ENCODE data around the gene C1orf53. TPM values are rescaled to one million over a fixed set of nuclear protein-coding genes. Genes with fewer than 3 reads are reported as not detected.
A peak's percentile ranks its signal among the peaks of the same experiment; 100 is the strongest.

The C1orf53 gene
- total RNA-seq, 1 donor from 2014 or later = 1.4 TPM

GRCh38 chr1:197923038-197923437 lies 20.6 kb downstream of the C1orf53 start:
- DNase-seq (ENCODE audit: low spot score) = peak; percentile 40
- Mint-ChIP-seq H3K36me3 (no peaks in the 10 kb centered on the region), H3K27ac (no peak overlapping the region), H3K4me1 (peaks cover 24% of the 10 kb centered on the region), H3K27me3 (ENCODE audit: insufficient read depth, low read depth) (peaks cover 49% of the 10 kb centered on the region), H3K4me3 (no peak overlapping the region), H3K9me3 (peaks cover 2% of the 10 kb centered on the region)
- Histone ChIP-seq H3K9me3 (ENCODE audit: low read depth) (no peaks in the 10 kb centered on the region), H3K79me2 (ENCODE audit: low read depth) (no peaks in the 10 kb centered on the region), H3K36me3 (no peaks in the 10 kb centered on the region), H3K27me3 (peaks cover 94% of the 10 kb centered on the region), H3K27ac (no peak overlapping the region), H3F3A (ENCODE audit: low read depth) (peaks cover 36% of the 10 kb centered on the region), H3K9ac (no peak overlapping the region), H3K4me3 (no peak overlapping the region), H2AFZ (replicated peaks) (no peak overlapping the region), H3K4me1 (peaks cover 52% of the 10 kb centered on the region), H4K20me1 (ENCODE audit: low read depth) (peaks cover 12% of the 10 kb centered on the region), H3K4me2 (peak overlapping the region; percentile 40)
- TF ChIP-seq EZH2phosphoT487 (IDR thresholded peaks at IDR 0.05) = peak; percentile 35
- no peak for TF ChIP-seq EZH2 (IDR thresholded peaks at IDR 0.05)

GRCh38 chr1:197924516-197925123 lies 22.2 kb downstream of the C1orf53 start:
- no peaks in the 10 kb centered on the region for H3K36me3 ChIP-seq
- Mint-ChIP-seq H3K27me3 (ENCODE audit: insufficient read depth, low read depth) (peaks cover 37% of the 10 kb centered on the region), H3K27ac (no peak overlapping the region), H3K36me3 (no peaks in the 10 kb centered on the region), H3K4me1 (peaks cover 16% of the 10 kb centered on the region), H3K4me3 (no peak overlapping the region), H3K9me3 (no peaks in the 10 kb centered on the region)
- H3K4me3 ChIP-seq = no peak overlapping the region
- H2AFZ ChIP-seq (replicated peaks) = peak overlapping the region; percentile 18
- DNase-seq (ENCODE audit: low spot score) = peak; percentile 72
- H3K27me3 ChIP-seq = peaks cover 91% of the 10 kb centered on the region
- TF ChIP-seq EZH2phosphoT487 (IDR thresholded peaks at IDR 0.05) (no peak), CTCF (IDR thresholded peaks at IDR 0.05) (peak; percentile 93)
- no peak overlapping the region for H3K9ac ChIP-seq
- no peak overlapping the region for H3K27ac ChIP-seq
- H3K4me1 ChIP-seq = peaks cover 37% of the 10 kb centered on the region
- H4K20me1 ChIP-seq (ENCODE audit: low read depth) = peaks cover 3% of the 10 kb centered on the region
- H3K79me2 ChIP-seq (ENCODE audit: low read depth) = no peaks in the 10 kb centered on the region
- no peaks in the 10 kb centered on the region for H3K9me3 ChIP-seq (ENCODE audit: low read depth)
- H3K4me2 ChIP-seq = no peak overlapping the region
- peaks cover 36% of the 10 kb centered on the region for H3F3A ChIP-seq (ENCODE audit: low read depth)

GRCh38 chr1:197927908-197928665 lies 25.7 kb downstream of the C1orf53 start:
- H3K4me1 ChIP-seq = peaks cover 13% of the 10 kb centered on the region
- H3K79me2 ChIP-seq (ENCODE audit: low read depth) = no peaks in the 10 kb centered on the region
- Mint-ChIP-seq H3K27me3 (ENCODE audit: insufficient read depth, low read depth) (peaks cover 5% of the 10 kb centered on the region), H3K4me3 (no peak overlapping the region), H3K27ac (no peak overlapping the region), H3K36me3 (no peaks in the 10 kb centered on the region), H3K9me3 (no peaks in the 10 kb centered on the region), H3K4me1 (peaks cover 5% of the 10 kb centered on the region)
- H3K27ac ChIP-seq = no peak overlapping the region
- DNase-seq (ENCODE audit: low spot score) = no peak
- no peak overlapping the region for H3K4me2 ChIP-seq
- H3F3A ChIP-seq (ENCODE audit: low read depth) = peaks cover 13% of the 10 kb centered on the region
- H3K9ac ChIP-seq = no peak overlapping the region
- no peaks in the 10 kb centered on the region for H3K36me3 ChIP-seq
- H2AFZ ChIP-seq (replicated peaks) = peak overlapping the region; percentile 84
- peaks cover 90% of the 10 kb centered on the region for H3K27me3 ChIP-seq
- H3K9me3 ChIP-seq (ENCODE audit: low read depth) = no peaks in the 10 kb centered on the region
- no peak for TF ChIP-seq EZH2 (IDR thresholded peaks at IDR 0.05)
- TF ChIP-seq EZH2phosphoT487 (IDR thresholded peaks at IDR 0.05) = no peak
- no peak for TF ChIP-seq CTCF (IDR thresholded peaks at IDR 0.05)
- no peak overlapping the region for H3K4me3 ChIP-seq
- H4K20me1 ChIP-seq (ENCODE audit: low read depth) = no peaks in the 10 kb centered on the region
